ENCODE data around the gene RINT1. TPM values are rescaled to one million over a fixed set of nuclear protein-coding genes. Genes with fewer than 3 reads are reported as not detected.

Gene RINT1
- total RNA-seq, 1 donor from 2014 or later, result 27.5 TPM

GRCh38 chr7:105567821-105568220, 35.8 kb downstream of the RINT1 start:
- H3K9me3 ChIP-seq, result no peaks in the 10 kb centered on the region
- peak overlapping the region; percentile 33 for H3K27ac ChIP-seq
- no peak overlapping the region for H3K4me3 ChIP-seq
- H3K4me1 ChIP-seq, result peaks cover 9% of the 10 kb centered on the region
- no peak for DNase-seq (ENCODE audit: extremely low spot score in 2 of 2)
- intact Hi-C loops (cut with DNase I), result no loop called here
- H3K36me3 ChIP-seq, result peaks cover 0 to 25% of the 10 kb centered on the region in 2 donors
- H3K27me3 ChIP-seq, result no peaks in the 10 kb centered on the region
- TF ChIP-seq CTCF (IDR thresholded peaks at IDR 0.05), result no peak
- TF ChIP-seq POLR2A (IDR thresholded peaks at IDR 0.05), result no peak

GRCh38 chr7:105571891-105572290, 39.9 kb downstream of the RINT1 start:
- H3K27me3 ChIP-seq, result no peaks in the 10 kb centered on the region
- no peak for TF ChIP-seq CTCF (IDR thresholded peaks at IDR 0.05)
- TF ChIP-seq POLR2AphosphoS5 (IDR thresholded peaks at IDR 0.05; ENCODE audit: insufficient read depth in 1 of 2, low read depth in 1 of 2), result no peak
- TF ChIP-seq POLR2A (IDR thresholded peaks at IDR 0.05), result no peak
- peaks cover 0 to 3% of the 10 kb centered on the region in 2 donors for H3K36me3 ChIP-seq
- H3K27ac ChIP-seq, result peak overlapping the region; percentile 73
- intact Hi-C loops (cut with DNase I), result no loop called here
- DNase-seq (ENCODE audit: extremely low spot score in 2 of 2), result no peak
- no peak overlapping the region for H3K4me3 ChIP-seq
- peaks cover 9% of the 10 kb centered on the region for H3K4me1 ChIP-seq
- no peaks in the 10 kb centered on the region for H3K9me3 ChIP-seq

- TF ChIP-seq POLR2A (IDR thresholded peaks at IDR 0.05), result no peak
- TF ChIP-seq POLR2AphosphoS5 (IDR thresholded peaks at IDR 0.05; ENCODE audit: insufficient read depth in 1 of 2, low read depth in 1 of 2), result no peak
- no peak for TF ChIP-seq CTCF (IDR thresholded peaks at IDR 0.05)
- no peak overlapping the region for H3K27ac ChIP-seq
- no peaks in the 10 kb centered on the region for H3K36me3 ChIP-seq
- peaks cover 7% of the 10 kb centered on the region for H3K4me1 ChIP-seq
- no peaks in the 10 kb centered on the region for H3K9me3 ChIP-seq
- H3K27me3 ChIP-seq, result no peaks in the 10 kb centered on the region
- intact Hi-C loops (cut with DNase I), result no loop called here
- no peak overlapping the region for H3K4me3 ChIP-seq
- no peak for DNase-seq (ENCODE audit: extremely low spot score in 2 of 2)
These were observed 45.2 kb downstream of the RINT1 start for GRCh38 chr7:105577251-105577650.

GRCh38 chr7:105578496-105578895, 46.5 kb downstream of the RINT1 start:
- intact Hi-C loops (cut with DNase I), result no loop called here

More at GRCh38 chr7:105578496-105578895, 46.5 kb downstream of the RINT1 start:
- Histone ChIP-seq H3K4me1 (peaks cover 7% of the 10 kb centered on the region), H3K27ac (no peak overlapping the region), H3K4me3 (no peak overlapping the region), H3K27me3 (no peaks in the 10 kb centered on the region), H3K36me3 (no peaks in the 10 kb centered on the region), H3K9me3 (no peaks in the 10 kb centered on the region)
- TF ChIP-seq POLR2A (IDR thresholded peaks at IDR 0.05) (no peak), POLR2AphosphoS5 (IDR thresholded peaks at IDR 0.05; ENCODE audit: insufficient read depth in 1 of 2, low read depth in 1 of 2) (no peak), CTCF (IDR thresholded peaks at IDR 0.05) (no peak)
- no peak for DNase-seq (ENCODE audit: extremely low spot score in 2 of 2)
